ENCODE data around the gene TTYH1.
A peak's percentile ranks its signal among the peaks of the same experiment; 100 is the strongest.

The TTYH1 gene

GRCh38 chr19:54436031-54436523 lies 20.8 kb downstream of the TTYH1 start:
- TF ChIP-seq, protein P1, sequence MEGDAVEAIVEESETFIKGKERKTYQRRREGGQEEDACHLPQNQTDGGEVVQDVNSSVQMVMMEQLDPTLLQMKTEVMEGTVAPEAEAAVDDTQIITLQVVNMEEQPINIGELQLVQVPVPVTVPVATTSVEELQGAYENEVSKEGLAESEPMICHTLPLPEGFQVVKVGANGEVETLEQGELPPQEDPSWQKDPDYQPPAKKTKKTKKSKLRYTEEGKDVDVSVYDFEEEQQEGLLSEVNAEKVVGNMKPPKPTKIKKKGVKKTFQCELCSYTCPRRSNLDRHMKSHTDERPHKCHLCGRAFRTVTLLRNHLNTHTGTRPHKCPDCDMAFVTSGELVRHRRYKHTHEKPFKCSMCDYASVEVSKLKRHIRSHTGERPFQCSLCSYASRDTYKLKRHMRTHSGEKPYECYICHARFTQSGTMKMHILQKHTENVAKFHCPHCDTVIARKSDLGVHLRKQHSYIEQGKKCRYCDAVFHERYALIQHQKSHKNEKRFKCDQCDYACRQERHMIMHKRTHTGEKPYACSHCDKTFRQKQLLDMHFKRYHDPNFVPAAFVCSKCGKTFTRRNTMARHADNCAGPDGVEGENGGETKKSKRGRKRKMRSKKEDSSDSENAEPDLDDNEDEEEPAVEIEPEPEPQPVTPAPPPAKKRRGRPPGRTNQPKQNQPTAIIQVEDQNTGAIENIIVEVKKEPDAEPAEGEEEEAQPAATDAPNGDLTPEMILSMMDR (IDR thresholded peaks at IDR 0.05) = no peak

DNA sequence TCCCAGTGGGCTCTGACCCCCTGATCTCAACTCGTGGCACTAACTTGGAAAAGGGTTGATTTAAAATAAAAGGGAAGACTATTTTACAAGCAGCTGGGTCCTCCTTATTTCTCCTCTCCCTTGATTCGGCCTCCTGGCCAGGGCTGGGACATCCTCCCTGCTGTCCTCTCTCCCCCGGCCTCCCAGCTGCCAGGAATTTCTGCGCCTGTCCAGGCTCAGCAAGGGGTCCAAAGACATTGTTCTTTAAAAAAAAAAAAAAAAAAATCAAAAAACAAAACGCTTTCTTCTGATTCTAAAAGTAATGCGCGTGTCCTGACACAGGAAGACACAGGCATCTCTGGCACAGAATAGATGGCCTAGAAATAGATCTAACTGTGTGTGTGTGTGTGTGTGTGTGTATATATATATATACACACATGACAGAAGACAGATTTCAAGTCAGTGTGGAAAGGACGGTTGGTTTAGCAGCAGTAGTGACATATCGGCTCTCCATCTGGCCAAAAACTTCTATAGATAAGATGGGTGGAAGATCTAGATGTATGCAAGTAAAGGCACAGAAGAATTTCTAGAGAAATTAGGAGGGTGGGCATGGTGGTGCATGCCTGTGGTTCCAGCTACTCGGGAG lies 21.5 kb downstream of the TTYH1 start:
- TF ChIP-seq, protein P1 (IDR thresholded peaks at IDR 0.05) = no peak

DNA sequence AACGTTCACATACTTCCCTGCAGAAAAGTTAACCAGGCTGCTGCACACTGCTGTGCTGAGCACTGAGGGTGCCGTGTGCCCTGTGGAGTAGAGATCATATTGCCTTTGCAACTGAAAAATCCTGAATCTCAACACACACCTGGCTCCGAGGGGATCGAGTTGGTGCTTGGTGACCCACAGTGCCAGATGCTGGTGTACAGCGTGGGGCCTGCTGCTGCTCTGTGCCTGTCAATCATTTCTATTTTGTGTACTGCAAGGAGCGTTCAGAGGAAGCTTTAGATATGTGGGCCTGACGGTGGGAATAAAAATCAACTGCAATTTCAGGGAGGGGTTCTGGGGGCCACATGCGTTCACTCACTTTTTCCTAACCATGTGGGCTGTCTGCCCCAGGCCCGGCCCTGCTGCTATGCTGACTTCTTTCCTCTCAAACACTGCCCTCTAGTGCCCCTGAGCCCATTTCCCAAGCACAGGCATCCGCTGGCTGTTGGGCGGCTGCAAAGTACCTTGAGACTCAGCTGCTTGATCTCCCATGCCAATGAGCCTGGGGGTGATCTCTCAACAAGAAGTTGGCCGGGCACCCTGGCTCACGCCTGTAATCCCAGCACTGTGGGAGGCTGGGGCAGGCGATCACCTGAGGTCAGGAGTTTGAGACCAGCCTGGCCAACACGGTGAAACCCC lies 24.0 kb downstream of the TTYH1 start:
- TF ChIP-seq, protein P1 (IDR thresholded peaks at IDR 0.05) = peak; percentile 69

DNA sequence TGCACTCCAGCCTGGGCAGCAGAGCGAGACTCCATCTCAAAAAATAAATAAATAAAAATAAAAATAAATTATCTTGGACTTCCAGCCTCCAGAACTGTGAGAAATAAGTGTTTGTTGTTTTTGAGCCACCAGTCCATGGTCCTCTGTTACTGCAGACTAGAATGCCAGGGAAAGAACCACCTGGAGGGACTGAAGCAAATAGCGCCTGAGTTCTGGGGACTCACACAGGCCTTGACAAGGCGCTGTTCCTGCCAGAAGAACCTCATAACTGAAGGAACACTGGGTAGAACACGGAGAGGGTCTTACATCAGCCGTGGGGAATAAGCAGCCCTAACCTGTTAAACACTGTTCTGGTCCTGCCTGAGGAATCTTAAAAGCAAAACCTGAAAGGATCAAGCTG lies 25.4 kb downstream of the TTYH1 start:
- TF ChIP-seq, protein P1 (IDR thresholded peaks at IDR 0.05) = no peak

DNA sequence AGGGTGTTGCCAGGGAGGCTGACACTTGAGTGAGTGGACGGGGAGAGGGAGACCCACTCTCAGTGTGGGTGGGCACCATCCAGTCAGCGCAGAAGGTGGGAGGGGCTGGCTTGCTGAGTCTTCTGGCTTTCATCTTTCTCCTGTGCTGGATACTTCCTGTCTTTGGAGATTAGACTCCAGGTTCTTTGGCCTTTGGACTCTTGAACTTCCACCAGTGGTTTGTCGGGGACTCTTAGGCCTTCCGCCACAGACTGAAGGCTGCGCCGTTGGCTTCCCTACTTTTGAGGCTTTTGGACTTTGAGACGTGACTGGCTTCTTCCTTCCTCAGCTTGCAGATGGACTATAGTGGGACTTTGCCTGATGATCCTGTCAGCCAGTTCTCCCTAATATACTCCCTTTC lies 29.5 kb downstream of the TTYH1 start:
- TF ChIP-seq, protein P1 (IDR thresholded peaks at IDR 0.05) = no peak

- TF ChIP-seq, protein P1 (IDR thresholded peaks at IDR 0.05) = no peak
Observed at GRCh38 chr19:54448040-54448773, 32.9 kb downstream of the TTYH1 start.

GRCh38 chr19:54448774-54449700 lies 33.8 kb downstream of the TTYH1 start, which contains the start of gene LENG8:
LENG8 (plus strand) TSS chr19:54449199; CDS start chr19:54451345, 2,146 bp downstream.
- TF ChIP-seq, protein P1 (IDR thresholded peaks at IDR 0.05) = no peak

All from LNCAP (cell line).